Heart left ventricle (tissue), 13 donors: ENCODE results near the gene HCN4.

ENCODE experiments used
- CTCF ChIP-seq, 12 donors: fragments of 200-600 bp; sonication (generic) in 4 of 12; IDR thresholded peaks; one replicate each; pipeline versions ENCODE4 v1.5.0 to v1.8.0; 2018 to 2022; ENCODE audit warnings: antibody characterized with exemption in 12 of 12, mild to moderate bottlenecking in 5 of 12
- POLR2A ChIP-seq, 2 donors: fragments of 450-650 bp; IDR thresholded peaks; one replicate each; pipeline ENCODE4 v1.6.1; 2017; ENCODE audit warnings: antibody characterized with exemption in 2 of 2, mild to moderate bottlenecking in 2 of 2, moderate library complexity in 2 of 2
- donor health status: ischemic (EF 13 %, LVEDD 7.1; RV severe dilation, severe dysfunction).
- donor health status: DM: no; HTN: yes; CAD: no.
- donor health status: DM: no; HTN: no; CAD: no.
- donor health status: ischemic (EF 25% LVEDD 6.9; RV normal size, moderate dysfunction).
- donor health status: ischemic (EF 25% LVEDD 5.7; RV mildly dilated, moderate dysfunction).
- donor health status: ischemic (EF 35%, LVEDD 5.7; RV mildly dilated, moderate dysfunction).
- donor health status: nonischemic (EF 11% LVEDD 7.7; RV severe dilation, severe dysfunction).
- donor health status: DM: yes; HTN: yes; CAD: no.
- donor health status: PGD.
- donor health status: ischemic (EF 29% LVEDD 5.4; RV normal size, mild dysfunction).
- donor health status: nonischemic (EF 23%, LVEDD 6.1; RV moderate dilation, normal function).

- TF ChIP-seq POLR2A (IDR thresholded peaks at IDR 0.05) (no peak), CTCF (IDR thresholded peaks at IDR 0.05) (no peak)
These were observed 77.3 kb downstream of the HCN4 start for GRCh38 chr15:73291441-73291840.
